ENCODE measurements around the gene HMCN2. TPM values are rescaled to one million over a fixed set of nuclear protein-coding genes. Genes with fewer than 3 reads are reported as not detected.

Gene HMCN2
- total and polyA plus RNA-seq, 2 of the 4 experiments (the other 2 are of a cell fraction): 0.02 TPM; not detected in 1

DNA sequence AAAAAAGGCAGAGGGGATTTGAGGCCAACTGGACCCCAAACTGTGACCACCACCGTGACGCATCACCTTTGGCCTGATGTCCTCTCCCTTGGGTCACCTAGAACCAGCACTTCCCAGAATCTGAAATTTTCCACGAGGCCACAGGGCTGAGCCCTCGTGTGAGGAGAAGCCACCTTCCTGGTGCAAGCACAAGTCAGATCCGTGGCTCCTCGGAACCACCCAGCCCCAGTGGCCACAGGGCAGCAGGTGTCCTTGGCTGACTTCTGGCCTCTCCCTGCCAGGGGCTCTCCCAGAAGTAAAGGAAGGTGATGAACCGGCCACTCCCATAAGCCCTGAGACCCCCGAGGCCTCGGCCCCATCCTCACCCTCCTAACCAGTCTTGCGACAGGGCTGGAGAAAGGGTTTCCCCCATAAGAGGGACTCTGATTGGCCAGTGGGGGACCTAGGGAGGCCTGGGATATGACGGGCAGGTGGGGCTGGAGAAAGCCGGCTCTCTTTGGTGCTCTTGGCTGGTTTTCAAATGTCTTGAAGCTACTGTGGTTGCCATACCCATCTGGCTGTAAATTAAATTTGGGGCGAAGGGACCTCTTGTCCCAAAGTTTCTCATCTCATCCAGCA lies 20.9 kb upstream of the HMCN2 start:
- no peak for ATAC-seq (ENCODE audit: low read depth)
- no peak overlapping the region for H3K14ac ChIP-seq (replicated peaks; ENCODE audit: low read depth, low read length)

More for the DNA sequence above, 20.9 kb upstream of the HMCN2 start:
- Histone ChIP-seq H3K9ac (ENCODE audit: low read depth, low read length) (no peak overlapping the region), H3K9me1 (ENCODE audit: insufficient read depth, low read length) (peaks cover 14% of the 10 kb centered on the region), H3K9me3 (ENCODE audit: control insufficient read depth, insufficient read depth, low read length) (no peaks in the 10 kb centered on the region), H3K4me2 (ENCODE audit: low read depth, low read length) (no peak overlapping the region), H3K23ac (ENCODE audit: low read depth, low read length) (no peak overlapping the region), H3K4me1 (ENCODE audit: control insufficient read depth, insufficient read depth, low read length) (peaks cover 3% of the 10 kb centered on the region; the same call in 1 of the 2 replicates), H2AK9ac (replicated peaks; ENCODE audit: low read depth, low read length, poor library complexity) (no peak overlapping the region), H4K91ac (ENCODE audit: insufficient read depth, low read depth, low read length) (no peak overlapping the region), H3K79me1 (ENCODE audit: low read depth in 1 of 2, low read length in 2 of 2) (no peaks in the 10 kb centered on the region), H4K8ac (ENCODE audit: low read depth in 2 of 2, low read length in 2 of 2) (no peak overlapping the region), H3K56ac (ENCODE audit: extremely low read depth, insufficient read depth, low read length) (no peak overlapping the region), H3K18ac (ENCODE audit: low read depth, low read length) (no peak overlapping the region), H3K27ac (ENCODE audit: insufficient read depth, low read length) (no peak overlapping the region), H2AK5ac (ENCODE audit: low read depth, low read length) (no peak overlapping the region), H3K27me3 (ENCODE audit: control insufficient read depth, insufficient read depth, low read length) (no peaks in the 10 kb centered on the region; the same call in 1 of the 2 replicates), H2BK20ac (ENCODE audit: low read depth, low read length) (no peak overlapping the region), H2AFZ (replicated peaks; ENCODE audit: low read length, poor library complexity) (no peak overlapping the region), H4K5ac (ENCODE audit: low read depth, low read length) (no peak overlapping the region), H3K4ac (ENCODE audit: low read depth, low read length) (no peak overlapping the region), H2BK120ac (ENCODE audit: low read depth, low read length) (no peak overlapping the region), H2BK5ac (ENCODE audit: low read depth, low read length, poor library complexity, severe bottlenecking) (no peak overlapping the region), H3K36me3 (ENCODE audit: control insufficient read depth, insufficient read depth, low read length) (no peaks in the 10 kb centered on the region), H2BK15ac (ENCODE audit: low read depth, low read length) (no peak overlapping the region), H3K4me3 (ENCODE audit: insufficient read depth, low read depth, low read length) (no peak overlapping the region), H4K20me1 (ENCODE audit: insufficient read depth, low read length) (no peaks in the 10 kb centered on the region)
- in situ Hi-C loops (cut with MboI; ENCODE audit: low sequenced_read_pairs) (loop anchor here (25.0 kb wide), 1 partner anchor 132 kb away; no protein-coding TSS in a partner anchor), dilution Hi-C loops (cut with HindIII; ENCODE audit: low sequenced_read_pairs, unreplicated experiment) (loop anchor here (25.0 kb wide), 1 partner anchor 132 kb away; no protein-coding TSS in a partner anchor), intact Hi-C loops (cut with micrococcal nuclease) (loop anchor here (10.0 kb wide), 1 partner anchor 440 kb away; no protein-coding TSS in a partner anchor)
- ChIA-PET POLR2A (ENCODE audit: unreplicated experiment) (no interaction called here), CTCF (interaction anchor here (0.5 kb wide), 2 partner anchors 408 to 437 kb away, joined by 3 to 7 read pairs; no protein-coding TSS in a partner anchor)
- WGBS, 2 experiments (ENCODE audit: extremely low coverage in 2 of 2, insufficient read length in 1 of 2): no CpG with 5 or more reads among the region's 13 CpGs
- DNase-seq: no peak
- BruUV-seq (replicated peaks): no TSS peak
- TF ChIP-seq, protein P1, sequence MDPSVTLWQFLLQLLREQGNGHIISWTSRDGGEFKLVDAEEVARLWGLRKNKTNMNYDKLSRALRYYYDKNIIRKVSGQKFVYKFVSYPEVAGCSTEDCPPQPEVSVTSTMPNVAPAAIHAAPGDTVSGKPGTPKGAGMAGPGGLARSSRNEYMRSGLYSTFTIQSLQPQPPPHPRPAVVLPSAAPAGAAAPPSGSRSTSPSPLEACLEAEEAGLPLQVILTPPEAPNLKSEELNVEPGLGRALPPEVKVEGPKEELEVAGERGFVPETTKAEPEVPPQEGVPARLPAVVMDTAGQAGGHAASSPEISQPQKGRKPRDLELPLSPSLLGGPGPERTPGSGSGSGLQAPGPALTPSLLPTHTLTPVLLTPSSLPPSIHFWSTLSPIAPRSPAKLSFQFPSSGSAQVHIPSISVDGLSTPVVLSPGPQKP (IDR thresholded peaks at IDR 0.05; ENCODE audit: borderline replicate concordance, low read depth, low read length): no peak
- TF ChIP-seq MAFK (IDR thresholded peaks at IDR 0.05; ENCODE audit: low read depth, low read length) (no peak), CEBPB (IDR thresholded peaks at IDR 0.05; ENCODE audit: low read depth, low read length) (no peak), NFE2L2 (IDR thresholded peaks at IDR 0.05; ENCODE audit: low read depth, low read length) (no peak), SMC3 (IDR thresholded peaks at IDR 0.05; ENCODE audit: low read depth, low read length) (no peak), RFX5 (IDR thresholded peaks at IDR 0.05; ENCODE audit: low read depth, low read length) (no peak), RCOR1 (IDR thresholded peaks at IDR 0.05; ENCODE audit: insufficient replicate concordance, low read length) (no peak), POLR2A (IDR thresholded peaks at IDR 0.05; ENCODE audit: low read depth, low read length) (no peak), RAD21 (IDR thresholded peaks at IDR 0.05; ENCODE audit: low read length) (no peak), MAZ (IDR thresholded peaks at IDR 0.05; ENCODE audit: borderline replicate concordance, low read depth, low read length) (no peak), CHD1 (IDR thresholded peaks at IDR 0.05; ENCODE audit: low read depth, low read length) (no peak), MXI1 (IDR thresholded peaks at IDR 0.05; ENCODE audit: borderline replicate concordance, low read depth, low read length) (no peak), BHLHE40 (IDR thresholded peaks at IDR 0.05; ENCODE audit: low read depth, low read length) (no peak), FOS (IDR thresholded peaks at IDR 0.05; ENCODE audit: low read depth, low read length) (no peak)
- TF ChIP-seq, protein P2, sequence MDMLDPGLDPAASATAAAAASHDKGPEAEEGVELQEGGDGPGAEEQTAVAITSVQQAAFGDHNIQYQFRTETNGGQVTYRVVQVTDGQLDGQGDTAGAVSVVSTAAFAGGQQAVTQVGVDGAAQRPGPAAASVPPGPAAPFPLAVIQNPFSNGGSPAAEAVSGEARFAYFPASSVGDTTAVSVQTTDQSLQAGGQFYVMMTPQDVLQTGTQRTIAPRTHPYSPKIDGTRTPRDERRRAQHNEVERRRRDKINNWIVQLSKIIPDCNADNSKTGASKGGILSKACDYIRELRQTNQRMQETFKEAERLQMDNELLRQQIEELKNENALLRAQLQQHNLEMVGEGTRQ (IDR thresholded peaks at IDR 0.05; ENCODE audit: low read depth, low read length): no peak
- TF ChIP-seq, protein P3, sequence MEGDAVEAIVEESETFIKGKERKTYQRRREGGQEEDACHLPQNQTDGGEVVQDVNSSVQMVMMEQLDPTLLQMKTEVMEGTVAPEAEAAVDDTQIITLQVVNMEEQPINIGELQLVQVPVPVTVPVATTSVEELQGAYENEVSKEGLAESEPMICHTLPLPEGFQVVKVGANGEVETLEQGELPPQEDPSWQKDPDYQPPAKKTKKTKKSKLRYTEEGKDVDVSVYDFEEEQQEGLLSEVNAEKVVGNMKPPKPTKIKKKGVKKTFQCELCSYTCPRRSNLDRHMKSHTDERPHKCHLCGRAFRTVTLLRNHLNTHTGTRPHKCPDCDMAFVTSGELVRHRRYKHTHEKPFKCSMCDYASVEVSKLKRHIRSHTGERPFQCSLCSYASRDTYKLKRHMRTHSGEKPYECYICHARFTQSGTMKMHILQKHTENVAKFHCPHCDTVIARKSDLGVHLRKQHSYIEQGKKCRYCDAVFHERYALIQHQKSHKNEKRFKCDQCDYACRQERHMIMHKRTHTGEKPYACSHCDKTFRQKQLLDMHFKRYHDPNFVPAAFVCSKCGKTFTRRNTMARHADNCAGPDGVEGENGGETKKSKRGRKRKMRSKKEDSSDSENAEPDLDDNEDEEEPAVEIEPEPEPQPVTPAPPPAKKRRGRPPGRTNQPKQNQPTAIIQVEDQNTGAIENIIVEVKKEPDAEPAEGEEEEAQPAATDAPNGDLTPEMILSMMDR (conservative IDR thresholded peaks at IDR 0.05; ENCODE audit: low read depth, low read length): no peak
